LNCAP (cell line): Measurements from ENCODE around the gene NF1.

Experiments
- TF ChIP-seq, protein P1 (sequence below): fragments of 450-650 bp; IDR thresholded peaks from 2 replicates; pipeline ENCODE4 v1.5.1; 2017; ENCODE audit warnings: mild to moderate bottlenecking

Gene NF1

DNA sequence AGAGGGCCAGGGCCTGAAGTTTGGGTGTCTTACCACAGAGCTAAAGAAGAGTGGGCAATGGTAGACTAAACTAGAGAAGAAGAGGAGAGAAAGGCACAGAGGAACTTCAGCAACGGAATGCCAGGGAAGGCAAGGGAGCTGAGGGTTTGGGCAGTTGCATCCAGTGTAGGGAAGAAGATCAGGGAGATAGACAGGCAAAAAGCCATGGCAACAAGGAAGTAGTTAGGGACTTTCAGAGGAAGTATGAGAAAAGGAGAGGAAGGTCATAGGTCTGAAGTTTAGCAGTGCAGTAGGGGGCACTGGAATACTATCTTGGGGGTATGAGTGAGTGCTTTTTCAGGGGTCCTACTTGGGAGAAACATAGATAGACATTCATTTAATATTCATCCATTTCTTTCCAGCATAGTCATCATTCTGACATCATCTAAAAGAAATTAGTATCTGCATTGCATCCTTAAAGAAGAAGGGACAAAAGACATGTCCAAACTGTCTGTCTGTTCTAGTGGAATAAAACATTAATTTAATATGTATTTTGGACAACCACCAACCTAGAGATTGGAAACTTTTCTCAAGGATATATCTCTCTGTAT lies 2.2 kb upstream of the NF1 start:
- TF ChIP-seq, protein P1, sequence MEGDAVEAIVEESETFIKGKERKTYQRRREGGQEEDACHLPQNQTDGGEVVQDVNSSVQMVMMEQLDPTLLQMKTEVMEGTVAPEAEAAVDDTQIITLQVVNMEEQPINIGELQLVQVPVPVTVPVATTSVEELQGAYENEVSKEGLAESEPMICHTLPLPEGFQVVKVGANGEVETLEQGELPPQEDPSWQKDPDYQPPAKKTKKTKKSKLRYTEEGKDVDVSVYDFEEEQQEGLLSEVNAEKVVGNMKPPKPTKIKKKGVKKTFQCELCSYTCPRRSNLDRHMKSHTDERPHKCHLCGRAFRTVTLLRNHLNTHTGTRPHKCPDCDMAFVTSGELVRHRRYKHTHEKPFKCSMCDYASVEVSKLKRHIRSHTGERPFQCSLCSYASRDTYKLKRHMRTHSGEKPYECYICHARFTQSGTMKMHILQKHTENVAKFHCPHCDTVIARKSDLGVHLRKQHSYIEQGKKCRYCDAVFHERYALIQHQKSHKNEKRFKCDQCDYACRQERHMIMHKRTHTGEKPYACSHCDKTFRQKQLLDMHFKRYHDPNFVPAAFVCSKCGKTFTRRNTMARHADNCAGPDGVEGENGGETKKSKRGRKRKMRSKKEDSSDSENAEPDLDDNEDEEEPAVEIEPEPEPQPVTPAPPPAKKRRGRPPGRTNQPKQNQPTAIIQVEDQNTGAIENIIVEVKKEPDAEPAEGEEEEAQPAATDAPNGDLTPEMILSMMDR, result no peak

- TF ChIP-seq, protein P1, result no peak
These were observed 744 bp upstream of the NF1 start for GRCh38 chr17:31093866-31094599.

DNA sequence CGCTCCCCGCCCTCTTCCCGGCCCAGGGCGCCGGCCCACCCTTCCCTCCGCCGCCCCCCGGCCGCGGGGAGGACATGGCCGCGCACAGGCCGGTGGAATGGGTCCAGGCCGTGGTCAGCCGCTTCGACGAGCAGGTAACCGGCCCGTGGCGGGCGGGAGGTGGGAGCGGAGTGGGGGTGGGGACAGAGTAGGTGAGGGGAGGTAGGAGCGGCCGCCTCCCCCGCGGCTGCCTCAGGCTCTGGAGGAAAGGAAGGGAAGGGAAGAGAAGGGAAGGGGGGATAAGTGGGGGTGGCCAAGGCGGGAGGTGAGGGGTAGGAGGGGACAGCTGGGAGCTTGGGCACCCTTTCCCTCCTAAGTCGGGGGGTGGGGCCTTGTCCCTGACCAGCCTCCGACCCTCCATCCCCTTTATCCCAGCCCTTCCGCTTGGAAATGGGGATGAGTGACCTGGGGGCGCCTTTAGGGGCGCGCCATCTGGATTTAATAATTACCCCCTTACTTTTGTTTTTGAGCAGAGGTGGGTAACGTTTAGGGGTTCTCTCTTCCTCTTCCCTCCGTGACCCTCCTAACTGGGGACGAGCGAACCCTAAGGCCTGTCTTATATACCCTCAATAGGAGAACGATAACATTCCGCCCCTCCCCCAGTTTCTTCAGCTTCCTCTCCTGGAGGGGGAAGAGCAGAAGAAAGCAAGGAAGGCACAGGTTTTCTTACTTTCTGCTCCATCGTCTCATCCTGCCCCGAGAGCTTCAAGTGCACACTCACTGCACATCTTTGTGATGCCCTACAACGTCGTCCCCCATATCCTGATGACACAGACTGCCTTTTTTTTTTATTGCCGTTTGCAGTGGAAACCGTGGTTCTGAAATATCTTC lies 694 bp downstream of the NF1 start:
- TF ChIP-seq, protein P1, result no peak

- TF ChIP-seq, protein P1, result no peak
These were observed 1.3 kb downstream of the NF1 start for GRCh38 chr17:31096106-31096436.

GRCh38 chr17:31099016-31099415 lies 4.2 kb downstream of the NF1 start:
- TF ChIP-seq, protein P1, result no peak

DNA sequence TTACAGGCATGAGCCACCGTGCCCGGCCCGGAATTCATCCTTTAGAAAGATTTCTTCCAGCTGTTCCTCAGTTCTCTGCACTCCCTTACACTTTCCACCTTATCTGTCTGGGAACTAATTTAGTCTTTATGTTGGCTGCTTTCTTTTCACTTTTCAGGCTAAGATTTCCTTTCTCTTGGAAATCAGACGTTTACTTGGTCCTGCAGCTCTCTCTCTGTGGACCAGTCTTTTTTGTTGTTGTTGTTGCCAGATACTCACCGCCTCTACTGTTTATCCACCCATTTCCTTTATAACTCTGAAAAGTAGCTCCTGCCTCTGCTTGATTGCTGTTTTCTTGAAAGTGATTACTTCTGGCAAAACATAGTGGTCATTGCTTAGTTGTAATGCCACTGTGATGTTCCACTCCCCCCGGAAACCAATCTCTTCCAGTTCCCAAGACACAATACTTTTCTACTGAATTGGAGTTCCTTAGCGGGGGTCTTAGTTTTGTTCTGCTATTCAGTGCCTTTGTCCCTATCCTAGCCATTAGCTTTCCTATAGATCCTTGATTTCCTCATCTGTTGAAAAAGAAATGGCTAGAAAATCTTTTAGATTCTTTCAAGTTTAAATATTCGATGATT lies 6.2 kb downstream of the NF1 start:
- TF ChIP-seq, protein P1, result no peak

- TF ChIP-seq, protein P1, result no peak
These were observed 7.2 kb downstream of the NF1 start for GRCh38 chr17:31101943-31102342.
